NCI-H526 treated with DMSO at 0.1 percent for 48 hours (cell line): ENCODE results near the gene DST.

Experiments used
- DNase-seq: peaks from one replicate; lab custom pipeline; 2025; lab: John Stamatoyannopoulos, UW

The DST gene

GRCh38 chr6:56536536-56536935 is 106.2 kb downstream of the DST start:
- DNase-seq: no peak

DNA sequence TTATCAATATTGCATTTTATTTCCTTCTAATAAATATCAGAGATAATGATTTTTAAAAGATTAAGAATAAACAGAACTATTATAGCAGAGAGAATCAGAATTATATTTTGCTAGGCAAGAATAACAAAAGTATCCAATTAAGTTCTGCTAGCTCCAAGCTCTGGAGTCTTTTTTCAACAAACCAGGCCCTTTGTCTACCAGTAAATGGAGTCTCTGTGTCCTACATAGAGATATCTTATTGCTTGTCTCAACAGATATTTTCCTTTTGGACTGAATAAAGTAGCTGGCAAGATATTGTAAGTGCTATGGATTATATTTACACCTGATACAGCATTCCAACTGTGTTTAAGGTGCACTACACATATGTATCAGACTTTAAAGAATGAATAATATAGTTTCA is 107.1 kb downstream of the DST start:
- no peak for DNase-seq

- DNase-seq: no peak
These were observed 107.8 kb downstream of the DST start for GRCh38 chr6:56534680-56535419.

DNA sequence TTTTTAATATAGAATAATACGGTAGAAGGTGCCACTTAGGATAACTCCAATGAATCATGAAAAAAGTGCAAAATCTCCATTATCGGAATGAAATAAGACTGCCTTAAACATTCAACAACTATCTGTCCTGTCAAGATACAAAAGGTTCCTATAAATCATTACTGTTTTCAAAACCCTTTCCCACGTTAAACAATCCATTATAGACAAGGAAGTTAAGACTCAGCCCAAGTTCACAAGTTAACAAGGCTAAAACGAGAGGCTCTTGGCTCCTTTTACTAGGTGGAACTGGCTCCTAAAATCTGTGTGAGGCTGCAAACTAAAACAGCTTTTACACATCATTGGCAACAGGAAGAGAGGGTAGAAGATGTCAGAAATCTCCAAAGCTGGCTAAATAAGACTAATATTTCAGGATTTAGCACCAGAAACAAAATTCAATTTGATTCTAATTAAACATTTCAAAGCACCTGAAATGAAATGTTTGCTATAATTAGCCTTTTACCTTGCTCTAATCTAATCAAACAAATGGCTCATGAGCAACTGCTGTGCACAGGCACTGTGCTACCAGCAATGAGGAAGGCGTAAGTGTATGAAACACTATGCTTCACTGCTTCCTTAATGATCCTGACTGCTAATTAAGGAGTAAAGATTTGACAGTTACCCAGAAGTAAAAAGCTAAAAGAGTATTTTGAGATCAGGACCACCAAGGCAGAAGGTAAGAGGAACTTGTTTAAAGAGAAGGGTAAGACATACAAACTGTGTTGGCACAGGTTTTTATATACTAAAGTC is 109.7 kb downstream of the DST start:
- DNase-seq: no peak

- DNase-seq: no peak
These were observed 110.7 kb downstream of the DST start for GRCh38 chr6:56531839-56532595.

- no peak for DNase-seq
These were observed 113.0 kb downstream of the DST start for GRCh38 chr6:56529594-56530191.

GRCh38 chr6:56528412-56528841 is 114.3 kb downstream of the DST start:
- DNase-seq: no peak

GRCh38 chr6:56527934-56528333 is 114.8 kb downstream of the DST start:
- no peak for DNase-seq

GRCh38 chr6:56526860-56527544 is 115.7 kb downstream of the DST start:
- no peak for DNase-seq

GRCh38 chr6:56525974-56526789 is 116.5 kb downstream of the DST start:
- no peak for DNase-seq

GRCh38 chr6:56524891-56525703 is 117.6 kb downstream of the DST start:
- DNase-seq: no peak

- no peak for DNase-seq
These were observed 120.0 kb downstream of the DST start for GRCh38 chr6:56522495-56523270.

GRCh38 chr6:56521976-56522375 is 120.7 kb downstream of the DST start:
- no peak for DNase-seq

GRCh38 chr6:56521454-56521853 is 121.2 kb downstream of the DST start:
- no peak for DNase-seq

DNA sequence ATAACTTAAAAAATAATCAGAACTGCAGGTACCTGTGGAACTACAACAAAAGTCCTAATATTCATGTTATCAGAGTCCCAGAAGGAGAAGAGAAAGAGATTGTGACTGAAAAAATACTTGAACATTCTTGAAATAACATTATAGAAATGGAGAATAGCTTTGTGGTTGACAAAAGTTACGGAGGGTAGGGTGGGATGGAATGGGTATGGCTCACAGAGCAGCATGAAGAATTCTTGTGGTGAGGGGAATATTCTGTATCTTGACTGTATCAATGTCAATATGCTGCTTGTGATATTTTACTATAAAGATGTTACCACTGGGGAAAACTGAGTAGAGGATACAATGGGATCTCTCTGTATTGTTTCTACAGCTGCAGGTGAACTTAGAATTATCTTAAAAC is 122.5 kb downstream of the DST start:
- DNase-seq: no peak

- no peak for DNase-seq
These were observed 123.5 kb downstream of the DST start for GRCh38 chr6:56518995-56519767.

- no peak for DNase-seq
These were observed 125.4 kb downstream of the DST start for GRCh38 chr6:56517155-56517745.

DNA sequence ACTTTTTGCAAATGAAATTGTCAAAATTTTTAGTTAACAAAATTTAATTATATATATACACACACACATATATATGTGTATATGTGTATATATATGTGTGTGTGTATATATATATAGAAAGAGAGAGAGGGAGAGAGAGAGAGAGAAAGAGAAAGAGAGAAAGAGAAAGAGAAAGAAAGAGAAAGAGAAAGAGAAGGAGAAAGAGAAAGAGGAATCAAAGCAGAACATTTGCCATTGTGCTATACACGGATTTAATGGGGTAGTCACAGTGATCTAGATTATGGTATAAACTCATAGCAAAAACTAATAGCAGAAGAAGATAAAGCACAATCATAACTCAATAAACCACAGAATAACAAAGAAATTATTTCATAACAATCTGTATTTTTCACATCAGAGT is 126.7 kb downstream of the DST start:
- no peak for DNase-seq
